Immature natural killer cell (primary cell): Measurements from ENCODE around the gene YWHAG. TPM values are rescaled to one million over a fixed set of nuclear protein-coding genes. Genes with fewer than 3 reads are reported as not detected.
"Not testable (repeated sequence)": the region's sequence is repeated elsewhere in the genome, so short reads cannot be mapped to it uniquely, and the experiment has no call there.

Source experiments
- DNase-seq, 3 donors: peaks; one replicate each; pipeline ENCODE4 v3.0.0; 2022; ENCODE audit warnings: mixed read lengths in 1 of 3
- H3K27ac Mint-ChIP-seq, 6 donors: one replicate each; pipeline ENCODE4 v1.8.0; 2020; ENCODE audit warnings: mixed read lengths in 6 of 6, mild to moderate bottlenecking in 5 of 6, inconsistent platforms in 4 of 6, moderate library complexity in 3 of 6
- H3K27me3 Mint-ChIP-seq, 3 donors: one replicate each; pipeline ENCODE4 v1.8.0; 2020 to 2021; ENCODE audit warnings: low read depth in 3 of 3, mild to moderate bottlenecking in 3 of 3, mixed read lengths in 3 of 3, moderate library complexity in 3 of 3, inconsistent platforms in 1 of 3
- H3K36me3 Mint-ChIP-seq, 3 donors: one replicate each; pipeline ENCODE4 v1.8.0; 2020; ENCODE audit warnings: mixed read lengths in 3 of 3, inconsistent platforms in 2 of 3, mild to moderate bottlenecking in 2 of 3
- H3K4me1 Mint-ChIP-seq, 2 donors: one replicate each; pipeline ENCODE4 v1.8.0; 2020; ENCODE audit warnings: inconsistent platforms in 2 of 2, mild to moderate bottlenecking in 2 of 2, mixed read lengths in 2 of 2, moderate library complexity in 1 of 2
- H3K4me3 Mint-ChIP-seq, 5 donors: one replicate each; pipeline ENCODE4 v1.8.0; 2020; ENCODE audit warnings: mild to moderate bottlenecking in 5 of 5, mixed read lengths in 5 of 5, inconsistent platforms in 3 of 5, moderate library complexity in 3 of 5
- H3K9me3 Mint-ChIP-seq, 6 donors: one replicate each; pipeline ENCODE4 v1.8.0; 2020; ENCODE audit warnings: mild to moderate bottlenecking in 6 of 6, mixed read lengths in 6 of 6, inconsistent platforms in 4 of 6, moderate library complexity in 3 of 6
- polyA plus RNA-seq, 3 donors: library from polyadenylated mRNA; unstranded; fragments of 300-500 nt; fragmentation: Illumina TruSeq; gene quantifications; one replicate each; pipeline ENCODE4 v1.2.3, GENCODE V29; 2021

YWHAG gene
- polyA plus RNA-seq, 3 donors from 2014 or later = 1.1 to 3.2 (median 1.4) TPM

DNA sequence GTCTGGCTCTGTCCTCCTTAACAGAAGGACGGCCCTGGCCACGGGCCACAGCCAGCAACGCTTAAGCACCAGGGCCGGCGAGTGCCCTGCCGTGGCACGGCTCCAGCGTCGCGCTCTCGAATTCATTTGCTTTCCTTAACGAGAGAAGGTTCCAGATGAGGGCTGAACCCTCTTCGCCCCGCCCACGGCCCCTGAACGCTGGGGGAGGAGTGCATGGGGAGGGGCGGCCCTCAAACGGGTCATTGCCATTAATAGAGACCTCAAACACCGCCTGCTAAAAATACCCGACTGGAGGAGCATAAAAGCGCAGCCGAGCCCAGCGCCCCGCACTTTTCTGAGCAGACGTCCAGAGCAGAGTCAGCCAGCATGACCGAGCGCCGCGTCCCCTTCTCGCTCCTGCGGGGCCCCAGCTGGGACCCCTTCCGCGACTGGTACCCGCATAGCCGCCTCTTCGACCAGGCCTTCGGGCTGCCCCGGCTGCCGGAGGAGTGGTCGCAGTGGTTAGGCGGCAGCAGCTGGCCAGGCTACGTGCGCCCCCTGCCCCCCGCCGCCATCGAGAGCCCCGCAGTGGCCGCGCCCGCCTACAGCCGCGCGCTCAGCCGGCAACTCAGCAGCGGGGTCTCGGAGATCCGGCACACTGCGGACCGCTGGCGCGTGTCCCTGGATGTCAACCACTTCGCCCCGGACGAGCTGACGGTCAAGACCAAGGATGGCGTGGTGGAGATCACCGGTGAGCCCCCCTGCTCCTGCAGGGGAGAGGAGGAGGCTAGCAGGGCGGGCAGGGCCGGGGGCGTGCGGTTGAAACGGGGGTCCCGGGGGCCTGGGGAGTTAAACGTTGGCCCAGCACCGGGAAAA is 56.2 kb downstream of the YWHAG start, which contains the start of gene HSPB1:
Gene HSPB1, plus strand, starts transcription at position 327 of the 855 bp plus-strand sequence. Its CDS starts 40 bp downstream, at position 367.
- no peaks in the 10 kb centered on the region for H3K36me3 Mint-ChIP-seq
- no peaks in the 10 kb centered on the region for H3K9me3 Mint-ChIP-seq
- peak within 1 kb of the TSS; percentile 88 to 94 (median 91) for H3K4me3 Mint-ChIP-seq
- peaks cover 2 to 4% (median 3%) of the 10 kb centered on the region in 3 donors for H3K27me3 Mint-ChIP-seq
- peaks cover 15 to 19% of the 10 kb centered on the region in 2 donors for H3K4me1 Mint-ChIP-seq
- H3K27ac Mint-ChIP-seq = peak within 1 kb of the TSS in 5 of 6 donors; percentile 59 to 90 (median 75)
- DNase-seq = peak; percentile 47 to 63 (median 48)

DNA sequence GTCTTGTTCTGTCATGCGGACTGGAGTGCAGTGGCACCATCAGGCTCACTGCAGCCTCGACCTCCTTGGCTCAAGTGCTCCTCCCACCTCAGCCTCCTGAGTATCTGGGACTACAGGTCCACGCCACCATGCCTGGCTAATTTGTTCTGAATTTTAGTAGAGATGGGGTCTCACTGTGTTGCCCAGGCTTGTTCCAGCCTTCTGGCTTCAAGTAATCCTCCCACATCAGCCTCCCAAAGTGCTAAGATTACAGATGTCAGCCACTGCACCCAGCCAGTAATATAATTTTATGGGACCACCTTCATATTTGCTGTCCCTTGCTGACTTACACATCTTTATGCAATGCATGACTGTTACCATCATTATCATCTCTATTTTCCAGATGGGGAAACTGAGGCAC is 57.8 kb downstream of the YWHAG start:
- H3K4me1 Mint-ChIP-seq = peaks cover 15 to 19% of the 10 kb centered on the region in 2 donors
- H3K27ac Mint-ChIP-seq = no peak overlapping the region
- no peak for DNase-seq

DNA sequence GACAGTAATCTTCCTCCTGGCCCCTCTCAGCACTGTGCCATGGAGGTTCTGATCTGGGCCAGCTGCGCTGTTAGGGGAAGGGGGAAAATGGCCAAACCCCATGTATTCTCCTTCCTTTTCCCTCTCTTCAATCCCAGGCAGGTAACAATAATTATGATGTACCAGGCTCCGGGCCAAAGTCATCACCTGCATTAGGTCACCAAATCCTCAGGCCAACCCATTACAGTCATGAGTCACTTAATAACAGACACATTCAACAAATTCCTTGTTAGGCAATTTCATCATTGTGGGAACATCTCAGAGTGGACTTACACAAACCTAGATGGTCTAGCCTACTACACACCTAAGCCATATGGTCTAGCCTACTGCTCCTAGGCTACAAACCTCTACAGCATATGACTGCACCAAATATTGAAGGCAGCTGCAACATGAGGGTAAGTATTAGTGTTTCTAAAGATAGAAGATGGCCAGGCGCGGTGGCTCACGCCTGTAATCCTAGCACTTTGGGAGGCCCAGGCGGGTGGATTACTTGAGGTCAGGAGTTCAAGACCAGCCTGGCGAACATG is 58.5 kb downstream of the YWHAG start:
- no peak overlapping the region for H3K27ac Mint-ChIP-seq
- peaks cover 2 to 7% (median 4%) of the 10 kb centered on the region in 3 donors for H3K27me3 Mint-ChIP-seq

More for the DNA sequence above, 57.8 kb downstream of the YWHAG start:
- peaks cover 2 to 7% (median 4%) of the 10 kb centered on the region in 3 donors for H3K27me3 Mint-ChIP-seq
- no peaks in the 10 kb centered on the region for H3K9me3 Mint-ChIP-seq
- no peaks in the 10 kb centered on the region for H3K36me3 Mint-ChIP-seq
- no peak overlapping the region for H3K4me3 Mint-ChIP-seq

DNA sequence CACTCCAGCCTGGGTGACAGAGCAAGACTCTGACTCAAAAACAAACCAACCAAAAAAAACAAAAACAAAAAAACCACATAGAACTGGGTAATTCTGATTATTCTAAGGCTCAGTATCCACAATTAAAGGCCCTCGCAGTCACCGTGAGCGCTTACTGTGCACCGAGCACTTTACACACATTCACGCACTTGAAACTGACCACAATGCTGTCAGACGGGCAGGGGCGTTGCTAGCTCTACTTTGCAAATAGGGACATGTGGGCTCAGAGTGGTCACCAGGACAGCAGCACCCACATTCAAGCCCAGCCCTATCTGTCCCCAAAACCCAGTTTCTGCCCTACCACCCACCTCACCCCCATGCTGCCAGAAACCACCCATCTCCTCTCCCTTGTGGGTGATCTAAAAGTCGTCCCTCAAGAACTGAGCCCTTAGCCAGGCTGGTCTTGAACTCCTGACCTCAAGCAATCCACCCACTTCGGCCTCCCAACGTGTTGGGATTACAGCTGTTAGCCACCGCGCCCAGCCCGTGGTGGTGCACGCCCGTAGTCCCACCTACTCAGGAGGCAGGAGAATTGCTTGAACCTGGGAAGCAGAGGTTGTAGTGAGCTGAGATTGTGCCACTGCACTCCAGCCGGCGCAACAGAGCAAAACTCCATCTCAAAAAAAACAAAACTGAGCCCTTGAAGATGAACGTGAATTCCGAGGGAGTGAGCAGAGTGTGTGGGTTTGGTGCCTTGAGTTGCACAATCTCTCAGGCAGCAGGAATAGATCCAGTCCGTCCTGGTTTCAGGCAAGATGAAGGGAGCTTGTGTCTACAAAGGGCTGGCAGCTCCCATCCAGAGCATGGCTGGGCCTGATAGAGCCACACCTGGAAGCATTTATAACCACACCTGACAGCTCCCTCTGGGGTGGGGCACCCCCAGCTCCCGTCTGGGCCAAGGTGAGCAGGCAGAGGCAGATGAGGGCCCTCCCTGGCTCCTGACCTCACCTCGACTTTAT is 61.7 kb downstream of the YWHAG start:
- Mint-ChIP-seq H3K9me3 (no peaks in the 10 kb centered on the region), H3K4me1 (peaks cover 1 to 2% of the 10 kb centered on the region in 2 donors), H3K36me3 (no peaks in the 10 kb centered on the region), H3K27me3 (peaks cover 0 to 3% (median 2%) of the 10 kb centered on the region in 3 donors), H3K27ac (no peak overlapping the region), H3K4me3 (no peak overlapping the region)
- peak in 1 of 3 donors; percentile 8 for DNase-seq

More for the DNA sequence above, 58.5 kb downstream of the YWHAG start:
- no peaks in the 10 kb centered on the region for H3K36me3 Mint-ChIP-seq
- H3K4me1 Mint-ChIP-seq = peaks cover 15 to 19% of the 10 kb centered on the region in 2 donors
- no peak for DNase-seq
- H3K4me3 Mint-ChIP-seq = peak overlapping the region in 1 of 5 donors; percentile 18
- no peaks in the 10 kb centered on the region for H3K9me3 Mint-ChIP-seq

DNA sequence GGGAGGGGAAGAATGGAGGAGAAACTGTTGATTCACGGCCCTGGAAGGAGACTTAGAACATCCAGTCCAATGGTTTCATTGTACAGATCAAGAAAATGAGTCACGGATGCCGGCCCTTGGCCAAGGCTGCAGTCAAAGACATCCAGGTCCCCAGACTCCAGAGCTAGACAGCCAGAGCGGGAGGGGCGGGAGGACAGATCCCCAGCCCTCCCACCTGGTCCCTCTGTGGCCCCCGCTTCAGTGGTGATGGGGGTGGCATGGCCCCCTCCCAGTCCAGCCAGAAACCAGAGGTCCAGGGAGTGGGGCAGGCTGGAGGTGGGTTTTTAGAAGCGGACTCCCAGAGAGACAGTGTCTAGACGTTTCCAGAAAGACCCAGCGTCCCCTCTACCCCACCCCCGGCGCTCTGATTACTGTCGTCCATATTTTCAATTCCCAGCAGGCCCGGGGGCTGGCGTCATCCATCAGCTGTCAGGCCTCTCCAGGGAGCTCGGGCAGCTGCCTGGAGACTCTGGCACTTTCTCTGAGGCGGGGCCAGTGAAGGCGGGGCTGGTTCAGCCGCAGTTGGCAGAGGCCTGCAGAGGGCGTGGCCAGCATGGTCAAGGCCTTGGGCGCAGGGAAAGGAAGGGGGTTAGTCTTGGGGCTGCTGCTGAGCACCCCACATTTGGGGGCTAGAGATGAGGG is 64.3 kb downstream of the YWHAG start:
- Mint-ChIP-seq H3K27me3 (peaks cover 0 to 3% (median 3%) of the 10 kb centered on the region in 3 donors), H3K9me3 (no peaks in the 10 kb centered on the region), H3K36me3 (no peaks in the 10 kb centered on the region), H3K4me1 (peaks cover 4 to 5% of the 10 kb centered on the region in 2 donors), H3K27ac (no peak overlapping the region), H3K4me3 (no peak overlapping the region)
- DNase-seq = no peak

DNA sequence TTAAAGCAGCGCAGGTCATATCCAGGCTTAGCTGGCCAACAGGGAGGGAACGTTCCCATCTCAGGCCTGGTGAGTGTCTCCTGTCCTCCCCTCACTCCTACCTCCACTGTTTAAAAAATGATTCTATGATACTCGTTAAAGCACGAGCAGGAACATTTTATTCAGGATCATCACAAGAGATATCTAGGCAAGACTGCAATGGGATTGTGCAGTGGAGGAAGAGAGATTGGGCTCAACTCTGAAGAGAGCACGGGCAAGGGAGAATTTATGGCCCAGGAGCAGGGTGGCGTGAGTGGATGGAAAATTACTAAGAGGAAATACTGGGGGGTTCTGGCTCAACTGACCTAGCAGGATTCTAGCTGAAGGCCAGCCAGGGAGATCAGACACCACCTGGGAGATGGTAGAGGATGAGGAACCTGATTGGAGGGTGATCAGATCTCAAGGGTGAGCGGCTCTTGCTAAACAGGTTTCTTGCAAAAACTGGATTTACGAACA is 65.3 kb downstream of the YWHAG start:
- Mint-ChIP-seq H3K4me3 (no peak overlapping the region), H3K9me3 (no peaks in the 10 kb centered on the region), H3K36me3 (no peaks in the 10 kb centered on the region), H3K4me1 (peaks cover 4 to 5% of the 10 kb centered on the region in 2 donors), H3K27ac (no peak overlapping the region), H3K27me3 (peaks cover 0 to 5% (median 3%) of the 10 kb centered on the region in 3 donors)
- DNase-seq = no peak

DNA sequence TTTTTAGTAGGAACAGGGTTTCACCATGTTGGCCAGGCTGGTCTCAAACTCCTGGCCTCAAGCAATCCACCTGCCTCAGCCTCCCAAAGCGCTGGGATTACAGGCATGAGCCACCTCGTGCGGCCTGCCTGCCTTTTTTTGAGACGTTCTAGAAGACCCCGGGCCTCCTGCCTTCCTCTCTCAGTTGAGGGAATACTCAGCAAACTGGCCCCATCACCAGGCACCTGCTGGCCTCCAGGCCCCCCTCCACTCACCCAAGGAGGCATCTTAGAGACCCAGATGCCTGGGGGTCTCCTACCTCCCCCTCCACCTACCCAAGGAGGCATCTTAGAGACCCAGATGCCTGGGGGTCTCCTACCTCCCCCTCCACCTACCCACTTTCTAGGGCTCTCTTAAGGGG is 65.9 kb downstream of the YWHAG start:
- H3K4me3 Mint-ChIP-seq, H3K9me3 Mint-ChIP-seq, H3K27ac Mint-ChIP-seq, H3K4me1 Mint-ChIP-seq, H3K36me3 Mint-ChIP-seq, DNase-seq, H3K27me3 Mint-ChIP-seq: not testable (repeated sequence)

DNA sequence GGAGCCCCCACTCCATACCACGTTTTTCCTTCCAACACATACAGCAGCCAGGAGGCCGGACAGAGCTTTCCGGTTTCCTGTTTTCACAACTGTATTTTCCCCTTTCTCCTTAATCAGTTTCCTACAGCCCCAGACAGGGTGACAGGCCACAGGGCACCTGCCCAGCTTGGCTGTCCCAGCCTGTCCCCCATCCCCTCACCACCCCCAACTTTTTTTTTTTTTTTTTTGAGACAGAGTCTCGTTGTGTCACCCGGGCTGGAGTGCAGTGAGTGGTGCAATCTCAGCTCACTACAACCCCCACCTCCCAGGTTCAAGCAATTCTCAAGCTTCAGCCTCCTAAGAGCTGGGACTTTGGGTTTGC is 66.6 kb downstream of the YWHAG start:
- no peak overlapping the region for H3K4me3 Mint-ChIP-seq
- no peaks in the 10 kb centered on the region for H3K36me3 Mint-ChIP-seq
- H3K27me3 Mint-ChIP-seq = peaks cover 3 to 5% (median 3%) of the 10 kb centered on the region in 3 donors
- no peaks in the 10 kb centered on the region for H3K9me3 Mint-ChIP-seq
- no peak overlapping the region for H3K27ac Mint-ChIP-seq
- DNase-seq = no peak
- peaks cover 4 to 5% of the 10 kb centered on the region in 2 donors for H3K4me1 Mint-ChIP-seq

DNA sequence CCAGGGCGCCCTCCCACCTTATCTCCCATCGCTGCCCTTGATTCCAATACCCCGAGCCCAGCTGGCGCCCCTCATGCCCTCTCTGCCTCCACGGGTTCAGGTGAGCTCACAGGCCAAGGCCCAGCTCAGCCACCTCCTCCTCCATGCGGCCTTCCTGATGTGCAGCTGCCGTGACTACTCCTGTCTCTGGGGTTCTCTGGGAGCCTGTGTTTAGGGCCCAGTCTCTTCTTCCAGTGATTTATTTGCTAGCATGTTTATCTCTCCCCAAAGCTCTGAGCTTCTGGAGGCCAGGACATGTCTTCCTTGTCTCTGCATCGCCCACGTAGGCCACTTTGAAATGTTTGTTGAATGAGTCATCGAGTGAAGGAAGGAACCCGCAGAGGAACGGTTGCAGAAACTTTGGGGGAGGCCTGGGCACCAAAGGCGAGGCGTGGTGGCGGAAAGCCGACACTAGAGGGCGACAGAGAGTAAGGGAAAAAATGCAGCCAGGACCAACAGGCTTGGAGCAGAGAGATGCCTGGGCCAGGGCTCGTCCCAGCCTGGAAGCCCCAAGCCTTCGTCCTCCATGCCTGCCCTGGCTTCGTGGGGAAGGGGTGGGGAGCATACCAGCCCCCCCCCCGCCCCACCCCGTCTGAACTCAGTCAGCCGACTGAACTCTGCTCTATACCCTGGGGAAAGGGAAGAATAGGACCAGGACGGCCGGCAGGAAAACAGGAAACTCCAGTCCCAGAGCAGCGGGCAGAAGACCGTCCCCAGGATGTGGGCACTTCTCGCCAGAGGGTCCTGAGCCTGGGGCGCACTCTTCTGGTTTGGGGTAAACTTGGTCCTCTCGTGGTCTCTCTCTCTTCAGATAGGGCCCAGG is 67.2 kb downstream of the YWHAG start:
- H3K36me3 Mint-ChIP-seq = no peaks in the 10 kb centered on the region

DNA sequence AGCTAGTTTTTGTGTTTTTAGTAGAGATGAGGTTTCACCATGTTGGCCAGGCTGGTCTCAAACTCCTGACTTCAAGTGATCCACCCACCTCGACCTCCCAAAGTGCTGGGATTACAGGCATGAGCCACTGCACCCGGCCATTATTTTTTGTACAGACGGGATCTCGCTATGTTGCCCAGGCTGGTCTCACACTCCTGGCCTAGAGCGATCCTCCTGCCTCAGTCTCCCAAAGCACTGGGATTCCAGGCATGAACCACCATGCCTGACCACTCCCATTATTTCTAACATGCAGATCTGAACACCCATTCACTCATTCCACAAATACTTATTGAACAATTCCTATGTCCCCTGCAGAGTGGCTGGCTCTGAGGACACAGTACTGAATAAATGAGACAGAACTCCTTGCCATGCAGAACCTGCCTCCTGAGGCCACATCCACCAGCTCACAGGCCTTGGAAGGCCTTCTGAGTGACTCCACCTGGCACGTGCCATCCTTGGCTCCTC is 67.9 kb downstream of the YWHAG start:
- not testable (repeated sequence) for H3K27ac Mint-ChIP-seq, H3K4me1 Mint-ChIP-seq, H3K9me3 Mint-ChIP-seq, H3K4me3 Mint-ChIP-seq, H3K36me3 Mint-ChIP-seq, H3K27me3 Mint-ChIP-seq, DNase-seq

More for the DNA sequence above, 67.2 kb downstream of the YWHAG start:
- DNase-seq = peak; percentile 75 to 79 (median 76)
- H3K4me3 Mint-ChIP-seq = no peak overlapping the region
- H3K27me3 Mint-ChIP-seq = peaks cover 3 to 5% (median 3%) of the 10 kb centered on the region in 3 donors
- H3K27ac Mint-ChIP-seq = peak overlapping the region in 1 of 6 donors; percentile 19
- peaks cover 4 to 5% of the 10 kb centered on the region in 2 donors for H3K4me1 Mint-ChIP-seq
- no peaks in the 10 kb centered on the region for H3K9me3 Mint-ChIP-seq

DNA sequence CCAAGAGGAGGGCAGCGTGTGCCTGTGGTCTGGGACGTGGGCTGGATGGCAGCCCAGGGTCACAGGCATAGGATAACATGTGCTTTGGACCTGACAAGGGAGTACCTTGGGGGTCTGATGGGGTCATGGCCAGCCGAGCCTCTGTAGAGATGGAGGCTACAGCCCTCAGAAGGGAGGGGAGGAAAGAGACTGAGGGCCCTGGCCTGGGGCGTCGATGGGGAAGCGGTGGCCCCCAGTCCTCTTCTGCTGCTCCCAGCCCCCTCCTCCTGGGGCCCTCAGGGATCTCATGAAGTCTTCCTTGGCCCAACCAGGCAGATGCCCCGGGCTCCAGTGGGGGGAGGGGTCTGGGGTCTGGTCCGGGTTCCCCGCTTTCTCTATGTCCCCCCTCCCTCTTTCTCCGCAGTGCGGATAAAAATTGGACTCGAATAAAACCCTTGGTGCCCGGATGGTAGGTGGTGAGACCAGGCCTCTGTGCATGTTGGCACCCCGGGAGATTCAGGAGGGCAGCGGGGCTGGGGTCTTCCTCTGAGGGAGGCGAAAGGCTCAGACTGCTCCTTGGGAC is 71.9 kb downstream of the YWHAG start:
- H3K4me3 Mint-ChIP-seq = no peak overlapping the region
- DNase-seq = no peak

More for the DNA sequence above, 71.9 kb downstream of the YWHAG start:
- Mint-ChIP-seq H3K27ac (no peak overlapping the region), H3K27me3 (peaks cover 4 to 12% (median 8%) of the 10 kb centered on the region in 3 donors), H3K36me3 (no peaks in the 10 kb centered on the region), H3K9me3 (no peaks in the 10 kb centered on the region), H3K4me1 (peaks cover 10 to 16% of the 10 kb centered on the region in 2 donors)
